ENCODE results near the gene PARL.

Gene PARL

DNA sequence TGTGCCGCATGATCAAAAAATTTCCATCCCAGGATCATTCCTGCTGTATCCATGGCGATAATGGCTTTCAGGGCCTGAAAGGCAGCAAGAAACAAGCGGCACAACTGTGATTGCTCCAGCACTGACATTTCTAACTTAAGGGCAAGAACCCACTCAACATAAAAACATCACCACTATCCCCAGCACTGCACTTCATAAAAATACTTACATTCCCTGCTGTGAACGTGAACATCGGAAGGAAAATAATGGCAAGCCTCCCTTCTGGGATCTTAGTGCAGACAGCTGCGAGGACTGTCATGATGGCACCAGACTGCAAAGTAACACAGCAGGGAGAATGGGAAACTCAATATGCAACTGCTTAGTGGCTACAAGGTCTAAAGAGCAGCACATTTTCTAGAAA, 51.2 kb downstream of the PARL start:
- TF ChIP-seq EZH2 (optimal IDR thresholded peaks at IDR 0.05; ENCODE audit: low read depth, low read length) (no peak), EZH2phosphoT487 (IDR thresholded peaks at IDR 0.05; ENCODE audit: low read length) (no peak)
- TF ChIP-seq, protein P1, sequence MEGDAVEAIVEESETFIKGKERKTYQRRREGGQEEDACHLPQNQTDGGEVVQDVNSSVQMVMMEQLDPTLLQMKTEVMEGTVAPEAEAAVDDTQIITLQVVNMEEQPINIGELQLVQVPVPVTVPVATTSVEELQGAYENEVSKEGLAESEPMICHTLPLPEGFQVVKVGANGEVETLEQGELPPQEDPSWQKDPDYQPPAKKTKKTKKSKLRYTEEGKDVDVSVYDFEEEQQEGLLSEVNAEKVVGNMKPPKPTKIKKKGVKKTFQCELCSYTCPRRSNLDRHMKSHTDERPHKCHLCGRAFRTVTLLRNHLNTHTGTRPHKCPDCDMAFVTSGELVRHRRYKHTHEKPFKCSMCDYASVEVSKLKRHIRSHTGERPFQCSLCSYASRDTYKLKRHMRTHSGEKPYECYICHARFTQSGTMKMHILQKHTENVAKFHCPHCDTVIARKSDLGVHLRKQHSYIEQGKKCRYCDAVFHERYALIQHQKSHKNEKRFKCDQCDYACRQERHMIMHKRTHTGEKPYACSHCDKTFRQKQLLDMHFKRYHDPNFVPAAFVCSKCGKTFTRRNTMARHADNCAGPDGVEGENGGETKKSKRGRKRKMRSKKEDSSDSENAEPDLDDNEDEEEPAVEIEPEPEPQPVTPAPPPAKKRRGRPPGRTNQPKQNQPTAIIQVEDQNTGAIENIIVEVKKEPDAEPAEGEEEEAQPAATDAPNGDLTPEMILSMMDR (IDR thresholded peaks at IDR 0.05; ENCODE audit: low read length) = no peak
- H3K9ac ChIP-seq (ENCODE audit: low read length) = no peak overlapping the region
- H3K4me3 ChIP-seq (ENCODE audit: low read length) = no peak overlapping the region
- H4K20me1 ChIP-seq (ENCODE audit: insufficient read depth, low read length) = no peaks in the 10 kb centered on the region
- no peaks in the 10 kb centered on the region for H3F3A ChIP-seq (ENCODE audit: insufficient read depth, low read length)
- no peaks in the 10 kb centered on the region for H3K9me2 ChIP-seq (replicated peaks; ENCODE audit: insufficient read depth, low read length)
- 0 out of 2 replicates have a peak, but pooled peaks cover 4% of the 10 kb centered on the region for H3K79me2 ChIP-seq (ENCODE audit: low read length)
- no peaks in the 10 kb centered on the region for H3K9me3 ChIP-seq (replicated peaks; ENCODE audit: insufficient read depth, low read length)
- H3K27me3 ChIP-seq (replicated peaks; ENCODE audit: insufficient read depth, low read length) = no peaks in the 10 kb centered on the region
- no peak overlapping the region for H2AFZ ChIP-seq (ENCODE audit: low read length)
- DNase-seq = no peak
- no peak overlapping the region for H3K27ac ChIP-seq (ENCODE audit: low read length)
- H3K4me2 ChIP-seq (ENCODE audit: low read depth, low read length) = no peak overlapping the region
- H3K36me3 ChIP-seq (replicated peaks; ENCODE audit: insufficient read depth, low read length) = no peaks in the 10 kb centered on the region
- H3K4me1 ChIP-seq (ENCODE audit: low read length) = no peaks in the 10 kb centered on the region

DNA sequence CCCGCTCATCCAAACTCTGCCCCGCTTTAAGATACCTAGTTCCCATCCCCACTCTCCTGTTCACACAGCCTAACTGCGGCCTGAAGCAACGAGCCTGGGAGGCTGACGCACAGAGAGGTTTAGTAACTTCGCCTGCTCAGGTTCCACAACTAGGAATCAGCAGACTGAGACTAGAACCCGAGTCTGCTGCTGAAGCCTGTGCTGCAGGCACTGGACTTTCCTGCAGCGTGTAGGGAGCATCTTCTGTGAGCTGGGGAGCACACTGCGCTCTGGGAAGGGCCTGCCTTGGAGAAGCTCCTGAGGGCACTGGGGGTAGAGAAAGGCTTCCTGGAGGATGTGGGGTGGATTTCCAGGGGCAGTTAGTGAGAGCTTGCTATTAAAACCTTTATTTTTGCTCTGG, 54.5 kb downstream of the PARL start:
- no peaks in the 10 kb centered on the region for H3K36me3 ChIP-seq (replicated peaks; ENCODE audit: insufficient read depth, low read length)
- no peak overlapping the region for H3K4me2 ChIP-seq (ENCODE audit: low read depth, low read length)

DNA sequence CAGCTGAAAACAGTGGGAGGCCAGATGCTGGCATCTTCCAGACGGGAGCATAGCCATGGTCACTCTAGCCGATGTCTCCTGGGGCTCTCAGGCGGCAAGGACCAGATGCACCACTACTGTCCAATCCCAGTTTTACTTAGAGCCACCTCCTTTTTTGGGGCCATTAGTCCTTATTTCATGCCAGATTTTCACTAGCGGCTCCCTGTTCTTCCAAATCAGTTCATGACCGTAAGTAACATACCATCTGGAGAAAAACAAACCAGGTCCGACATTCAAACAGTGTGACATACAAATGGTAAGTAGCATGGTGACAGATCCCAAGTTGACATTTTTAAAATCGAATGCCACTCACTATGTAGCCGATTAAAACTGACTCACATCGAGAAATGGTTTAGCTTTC, 55.2 kb downstream of the PARL start:
- DNase-seq = no peak

More for the DNA sequence above, 54.5 kb downstream of the PARL start:
- no peak for DNase-seq
- no peaks in the 10 kb centered on the region for H3K79me2 ChIP-seq (ENCODE audit: low read length)
- no peaks in the 10 kb centered on the region for H3F3A ChIP-seq (ENCODE audit: insufficient read depth, low read length)
- no peaks in the 10 kb centered on the region for H3K4me1 ChIP-seq (ENCODE audit: low read length)
- TF ChIP-seq EZH2 (optimal IDR thresholded peaks at IDR 0.05; ENCODE audit: low read depth, low read length) = no peak
- TF ChIP-seq, protein P1 (IDR thresholded peaks at IDR 0.05; ENCODE audit: low read length) = no peak
- TF ChIP-seq EZH2phosphoT487 (IDR thresholded peaks at IDR 0.05; ENCODE audit: low read length) = no peak
- no peak overlapping the region for H2AFZ ChIP-seq (ENCODE audit: low read length)
- no peak overlapping the region for H3K4me3 ChIP-seq (ENCODE audit: low read length)
- no peaks in the 10 kb centered on the region for H3K9me2 ChIP-seq (replicated peaks; ENCODE audit: insufficient read depth, low read length)
- H3K27me3 ChIP-seq (replicated peaks; ENCODE audit: insufficient read depth, low read length) = no peaks in the 10 kb centered on the region
- H4K20me1 ChIP-seq (ENCODE audit: insufficient read depth, low read length) = no peaks in the 10 kb centered on the region
- no peak overlapping the region for H3K27ac ChIP-seq (ENCODE audit: low read length)
- H3K9ac ChIP-seq (ENCODE audit: low read length) = no peak overlapping the region
- H3K9me3 ChIP-seq (replicated peaks; ENCODE audit: insufficient read depth, low read length) = no peaks in the 10 kb centered on the region

More for the DNA sequence above, 55.2 kb downstream of the PARL start:
- Histone ChIP-seq H3K9ac (ENCODE audit: low read length) (no peak overlapping the region), H3K27me3 (replicated peaks; ENCODE audit: insufficient read depth, low read length) (no peaks in the 10 kb centered on the region), H3F3A (ENCODE audit: insufficient read depth, low read length) (no peaks in the 10 kb centered on the region), H3K9me2 (replicated peaks; ENCODE audit: insufficient read depth, low read length) (no peaks in the 10 kb centered on the region), H3K4me1 (ENCODE audit: low read length) (no peaks in the 10 kb centered on the region), H3K4me2 (ENCODE audit: low read depth, low read length) (no peak overlapping the region), H3K9me3 (replicated peaks; ENCODE audit: insufficient read depth, low read length) (no peaks in the 10 kb centered on the region), H3K27ac (ENCODE audit: low read length) (no peak overlapping the region), H2AFZ (ENCODE audit: low read length) (no peak overlapping the region), H4K20me1 (ENCODE audit: insufficient read depth, low read length) (no peaks in the 10 kb centered on the region), H3K4me3 (ENCODE audit: low read length) (no peak overlapping the region), H3K36me3 (replicated peaks; ENCODE audit: insufficient read depth, low read length) (no peaks in the 10 kb centered on the region), H3K79me2 (ENCODE audit: low read length) (no peaks in the 10 kb centered on the region)
- TF ChIP-seq EZH2 (optimal IDR thresholded peaks at IDR 0.05; ENCODE audit: low read depth, low read length) (no peak), EZH2phosphoT487 (IDR thresholded peaks at IDR 0.05; ENCODE audit: low read length) (no peak)
- TF ChIP-seq, protein P1 (IDR thresholded peaks at IDR 0.05; ENCODE audit: low read length) = no peak

All from MM.1S (cell line).